GM12874 (cell line): ENCODE results near the gene TOX4.

Experiments used
- TF ChIP-seq, protein P1 (sequence below): IDR thresholded peaks from 2 replicates; pipeline ENCODE4 v1.5.1; 2011; ENCODE audit warnings: low read depth, mild to moderate bottlenecking, control low read depth, low read length, moderate library complexity; ENCODE audit not compliant: insufficient read depth

TOX4 gene

DNA sequence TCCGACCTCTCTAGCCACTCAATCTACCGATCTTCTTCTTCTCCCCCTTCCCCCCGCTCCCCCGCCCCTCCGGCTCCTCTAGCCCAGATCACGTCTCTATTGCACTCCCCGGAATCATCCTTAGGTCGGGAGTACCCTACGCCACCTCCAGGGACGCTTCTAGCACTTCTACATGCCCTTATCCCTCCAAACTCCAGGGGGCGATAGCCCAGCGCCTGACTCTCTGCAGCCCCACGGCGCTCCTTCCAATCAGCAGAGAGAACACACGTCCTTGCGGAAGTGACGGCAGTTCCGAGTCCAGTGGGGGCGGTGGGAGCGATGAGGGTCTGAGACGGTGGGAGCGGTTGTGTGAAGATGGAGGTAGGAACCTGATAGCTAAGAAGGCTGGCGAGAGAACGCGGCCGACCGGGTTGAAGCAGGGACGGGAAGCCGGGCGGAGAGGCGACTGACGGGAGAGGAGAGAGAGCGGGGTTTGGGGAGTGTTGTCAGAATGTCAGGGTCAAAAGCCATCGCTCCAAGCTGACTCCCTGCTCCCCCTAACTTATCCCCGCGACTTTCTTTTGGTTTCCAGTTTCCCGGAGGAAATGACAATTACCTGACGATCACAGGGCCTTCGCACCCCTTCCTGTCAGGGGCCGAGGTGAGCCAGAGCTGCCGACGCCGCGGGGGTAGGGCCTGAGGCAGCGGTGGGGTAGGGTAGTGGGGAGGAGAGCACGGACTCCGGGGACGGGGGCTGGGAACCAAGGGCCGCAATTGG is at the start of gene TOX4, which contains the start of gene RAB2B:
Gene TOX4 (plus strand): TSS at position 271 of the 757 bp plus-strand sequence. CDS start 84 bp downstream, at position 355.
Gene RAB2B (minus strand): TSS at position 35 of the 757 bp plus-strand sequence. CDS start 87 bp downstream, outside the sequence.
- TF ChIP-seq, protein P1, sequence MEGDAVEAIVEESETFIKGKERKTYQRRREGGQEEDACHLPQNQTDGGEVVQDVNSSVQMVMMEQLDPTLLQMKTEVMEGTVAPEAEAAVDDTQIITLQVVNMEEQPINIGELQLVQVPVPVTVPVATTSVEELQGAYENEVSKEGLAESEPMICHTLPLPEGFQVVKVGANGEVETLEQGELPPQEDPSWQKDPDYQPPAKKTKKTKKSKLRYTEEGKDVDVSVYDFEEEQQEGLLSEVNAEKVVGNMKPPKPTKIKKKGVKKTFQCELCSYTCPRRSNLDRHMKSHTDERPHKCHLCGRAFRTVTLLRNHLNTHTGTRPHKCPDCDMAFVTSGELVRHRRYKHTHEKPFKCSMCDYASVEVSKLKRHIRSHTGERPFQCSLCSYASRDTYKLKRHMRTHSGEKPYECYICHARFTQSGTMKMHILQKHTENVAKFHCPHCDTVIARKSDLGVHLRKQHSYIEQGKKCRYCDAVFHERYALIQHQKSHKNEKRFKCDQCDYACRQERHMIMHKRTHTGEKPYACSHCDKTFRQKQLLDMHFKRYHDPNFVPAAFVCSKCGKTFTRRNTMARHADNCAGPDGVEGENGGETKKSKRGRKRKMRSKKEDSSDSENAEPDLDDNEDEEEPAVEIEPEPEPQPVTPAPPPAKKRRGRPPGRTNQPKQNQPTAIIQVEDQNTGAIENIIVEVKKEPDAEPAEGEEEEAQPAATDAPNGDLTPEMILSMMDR = peak; percentile 96

DNA sequence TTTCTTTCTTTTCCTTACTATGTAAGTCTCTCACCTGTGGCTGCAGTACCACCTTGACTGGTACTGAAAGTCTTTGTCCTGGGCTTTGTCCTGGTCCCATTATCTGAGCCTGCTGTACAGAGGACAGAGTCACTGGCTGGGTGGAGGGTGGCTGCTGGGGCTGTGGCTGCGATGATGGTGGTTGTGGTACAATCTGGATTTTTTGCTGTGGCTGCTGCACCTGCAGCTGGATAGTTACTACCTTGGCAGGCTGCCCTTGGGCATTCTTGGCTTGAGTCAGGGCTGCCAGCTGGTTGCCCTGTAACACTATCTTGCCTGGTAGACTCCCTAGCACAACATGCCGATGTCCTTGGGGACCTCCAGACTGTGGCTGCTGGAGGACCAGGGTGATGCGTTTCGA is 48.1 kb upstream of the TOX4 start:
- TF ChIP-seq, protein P1 = no peak

DNA sequence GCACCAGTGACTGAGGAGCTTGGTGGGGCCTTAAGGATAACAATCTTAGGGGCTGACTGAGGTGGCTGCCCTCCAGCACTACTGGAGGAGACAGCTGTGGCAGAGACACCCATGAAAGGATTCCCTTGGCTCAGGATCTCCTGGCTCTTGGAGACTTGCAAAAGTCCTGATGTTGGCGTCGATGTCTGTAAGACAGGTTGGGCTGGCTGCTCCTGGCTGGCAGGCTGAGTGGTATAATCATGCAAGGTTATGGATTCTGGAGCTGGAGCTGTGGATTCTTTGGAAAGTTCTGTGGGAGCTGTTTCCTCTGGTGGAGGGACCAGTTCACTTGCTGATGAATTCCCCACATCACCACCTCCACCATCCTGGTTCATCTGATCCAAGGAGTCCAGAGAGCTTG is 45.9 kb upstream of the TOX4 start:
- TF ChIP-seq, protein P1 = no peak

DNA sequence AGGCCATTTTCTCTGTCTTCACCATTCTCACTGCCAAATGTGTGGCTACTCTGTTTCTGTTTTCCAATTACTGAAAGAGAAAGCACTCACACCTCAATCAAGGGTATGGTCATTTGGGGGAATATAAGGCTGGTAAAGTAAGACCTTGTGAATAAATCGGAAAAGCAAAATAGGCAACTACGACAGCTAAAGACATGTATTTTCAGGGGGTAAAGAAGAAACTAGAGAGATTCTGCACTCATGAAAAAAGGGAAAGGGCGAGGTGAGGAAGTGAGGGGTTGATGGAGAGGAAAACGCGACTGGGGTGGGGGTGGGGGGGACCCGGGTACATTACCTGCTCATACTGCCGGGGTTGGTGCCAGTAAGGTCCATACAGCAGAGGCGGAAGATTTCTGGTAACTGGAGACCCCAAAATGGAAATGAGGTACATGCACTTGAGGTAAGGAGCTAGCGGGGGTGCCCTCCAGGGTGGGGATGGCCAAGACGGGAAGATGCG is 40.4 kb upstream of the TOX4 start:
- TF ChIP-seq, protein P1 = no peak

DNA sequence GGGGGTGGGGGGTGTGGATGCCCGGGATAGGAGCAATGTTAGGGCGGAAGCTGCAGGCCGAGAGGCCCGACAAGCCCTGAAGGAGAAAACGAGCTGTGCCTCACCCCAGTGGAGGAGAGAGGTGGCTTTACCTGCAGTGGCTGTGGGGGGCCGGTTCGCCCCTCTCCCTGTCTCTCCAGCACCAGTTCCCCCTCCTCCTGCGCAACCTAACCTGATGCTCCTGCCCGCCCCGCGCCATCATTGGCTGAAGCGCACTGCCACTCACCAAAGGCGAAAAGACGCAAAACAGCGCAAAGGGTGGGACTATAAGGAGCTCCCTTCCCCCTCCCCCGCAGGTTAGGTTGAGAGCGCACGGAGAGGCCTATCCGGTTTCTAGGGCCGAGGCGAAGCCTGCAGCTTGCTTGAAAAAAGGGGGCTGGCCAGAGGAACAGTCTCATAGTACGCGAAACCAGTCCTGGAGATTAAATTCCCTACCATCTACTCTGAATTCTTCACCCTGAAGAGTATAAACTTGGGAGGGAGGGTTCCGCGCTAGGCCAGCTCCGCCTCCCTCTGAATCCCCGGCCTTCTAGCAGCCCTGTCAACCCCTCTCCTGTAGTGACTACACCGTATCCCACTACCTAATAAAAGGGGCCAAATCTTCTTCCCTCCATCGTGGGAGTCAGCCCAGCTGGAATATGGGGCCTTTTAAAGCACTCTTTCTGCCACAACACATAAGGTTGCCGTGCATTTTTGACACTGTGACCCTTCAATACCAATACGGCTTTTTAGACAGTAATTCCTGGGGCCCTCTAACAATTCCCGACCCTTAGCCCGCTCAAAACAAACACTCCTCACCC is 39.7 kb upstream of the TOX4 start:
- TF ChIP-seq, protein P1 = no peak

DNA sequence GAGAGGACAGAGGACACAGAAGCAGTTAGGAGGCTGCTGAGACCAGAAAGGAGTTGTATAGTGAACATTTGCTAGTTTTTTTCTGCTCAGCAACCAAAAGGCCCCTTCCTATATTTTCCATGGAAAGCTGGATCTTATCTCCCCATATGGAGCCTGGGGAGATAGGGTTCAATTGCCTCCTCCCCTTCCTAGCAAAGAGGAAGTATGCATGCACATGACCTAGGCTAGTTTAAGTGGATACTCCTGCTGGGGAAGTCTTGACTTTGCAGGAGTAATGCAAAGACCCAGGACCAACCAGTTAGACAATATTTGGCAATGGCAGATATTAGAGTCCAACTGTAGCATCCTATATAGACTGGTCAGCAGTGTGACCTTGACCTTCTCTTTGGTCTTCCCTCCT is 36.1 kb upstream of the TOX4 start:
- TF ChIP-seq, protein P1 = no peak

DNA sequence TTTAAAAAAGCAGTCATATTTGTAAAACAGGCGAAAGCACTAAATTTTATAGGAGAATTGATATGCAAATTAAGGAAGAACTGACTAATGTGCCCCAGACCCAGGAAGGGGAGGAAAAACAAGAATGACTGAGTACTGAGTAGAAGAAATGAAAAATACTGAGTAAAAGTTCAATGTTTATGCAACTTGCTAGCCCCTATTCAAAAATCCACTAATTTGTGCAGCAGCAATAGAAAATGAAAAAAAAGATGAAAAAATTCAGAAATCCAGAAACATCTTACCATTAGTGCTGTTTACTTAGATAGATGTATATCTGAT is 27.1 kb upstream of the TOX4 start:
- TF ChIP-seq, protein P1 = no peak
